Neural crest cell (in vitro differentiated cells): ENCODE data around the gene LIN52. TPM values are rescaled to one million over a fixed set of nuclear protein-coding genes. Genes with fewer than 3 reads are reported as not detected.

ENCODE experiments used
- DNase-seq: peaks from one replicate; pipeline ENCODE4 v3.0.0; 2021; ENCODE audit warnings: low read depth, mixed read lengths, low spot score
- H3K27ac Mint-ChIP-seq: one replicate; pipeline ENCODE4 v1.8.0; 2021; ENCODE audit warnings: mild to moderate bottlenecking, mixed read lengths; ENCODE audit not compliant: unreplicated experiment
- H3K27me3 Mint-ChIP-seq: 2 replicates; pipeline ENCODE4 v1.8.0; 2021; ENCODE audit warnings: low read depth, mild to moderate bottlenecking, mixed read lengths
- H3K36me3 Mint-ChIP-seq: 2 replicates; pipeline ENCODE4 v1.8.0; 2021; ENCODE audit warnings: low read depth, mild to moderate bottlenecking, mixed read lengths
- H3K4me1 Mint-ChIP-seq: 2 replicates; pipeline ENCODE4 v1.8.0; 2021; ENCODE audit warnings: mixed read lengths
- H3K4me3 Mint-ChIP-seq: one replicate; pipeline ENCODE4 v1.8.0; 2021; ENCODE audit warnings: mild to moderate bottlenecking, mixed read lengths
- H3K9me3 Mint-ChIP-seq: 2 replicates; pipeline ENCODE4 v1.8.0; 2021; ENCODE audit warnings: mixed read lengths
- CTCF ChIP-seq: fragments of 200-600 bp; sonication (generic); conservative IDR thresholded peaks from 2 replicates; pipeline ENCODE4 v1.5.0; 2021; ENCODE audit warnings: antibody characterized with exemption, mild to moderate bottlenecking
- total RNA-seq: library from RNA; stranded (reverse); gene quantifications from 2 replicates; pipeline ENCODE4 v1.2.1, GENCODE V29; 2021

The LIN52 gene
- total RNA-seq, 1 donor from 2014 or later: 22.4 TPM

GRCh38 chr14:74160763-74161162 lies 76.0 kb downstream of the LIN52 start:
- no peaks in the 10 kb centered on the region for H3K36me3 Mint-ChIP-seq
- TF ChIP-seq CTCF: no peak

GRCh38 chr14:74161526-74162158 lies 76.9 kb downstream of the LIN52 start:
- no peaks in the 10 kb centered on the region for H3K9me3 Mint-ChIP-seq
- H3K4me1 Mint-ChIP-seq: peaks cover 4% of the 10 kb centered on the region
- H3K27me3 Mint-ChIP-seq: no peaks in the 10 kb centered on the region
- H3K27ac Mint-ChIP-seq: no peak overlapping the region
- H3K36me3 Mint-ChIP-seq: no peaks in the 10 kb centered on the region
- no peak overlapping the region for H3K4me3 Mint-ChIP-seq
- no peak for TF ChIP-seq CTCF
- DNase-seq: no peak

More at GRCh38 chr14:74160763-74161162, 76.0 kb downstream of the LIN52 start:
- no peak overlapping the region for H3K4me3 Mint-ChIP-seq
- no peaks in the 10 kb centered on the region for H3K27me3 Mint-ChIP-seq
- no peak for DNase-seq
- no peak overlapping the region for H3K27ac Mint-ChIP-seq
- H3K4me1 Mint-ChIP-seq: peaks cover 5% of the 10 kb centered on the region
- H3K9me3 Mint-ChIP-seq: no peaks in the 10 kb centered on the region

- no peak for DNase-seq
- Mint-ChIP-seq H3K27ac (no peak overlapping the region), H3K36me3 (no peaks in the 10 kb centered on the region), H3K4me1 (no peaks in the 10 kb centered on the region), H3K9me3 (no peaks in the 10 kb centered on the region), H3K27me3 (no peaks in the 10 kb centered on the region), H3K4me3 (no peak overlapping the region)
- TF ChIP-seq CTCF: no peak
Measured at GRCh38 chr14:74169906-74170305, 85.2 kb downstream of the LIN52 start.

GRCh38 chr14:74176400-74176793 lies 91.6 kb downstream of the LIN52 start:
- Mint-ChIP-seq H3K36me3 (no peaks in the 10 kb centered on the region), H3K4me3 (no peak overlapping the region), H3K27me3 (no peaks in the 10 kb centered on the region), H3K4me1 (no peaks in the 10 kb centered on the region), H3K27ac (no peak overlapping the region), H3K9me3 (no peaks in the 10 kb centered on the region)
- no peak for DNase-seq
- no peak for TF ChIP-seq CTCF

- Mint-ChIP-seq H3K36me3 (no peaks in the 10 kb centered on the region), H3K4me3 (no peak overlapping the region), H3K27me3 (no peaks in the 10 kb centered on the region), H3K27ac (no peak overlapping the region), H3K4me1 (no peaks in the 10 kb centered on the region), H3K9me3 (no peaks in the 10 kb centered on the region)
- no peak for DNase-seq
- TF ChIP-seq CTCF: no peak
Measured at GRCh38 chr14:74179856-74180255, 95.1 kb downstream of the LIN52 start.
